ENCODE data around the gene BHLHE23. TPM values are rescaled to one million over a fixed set of nuclear protein-coding genes. Genes with fewer than 3 reads are reported as not detected.

The BHLHE23 gene
- total RNA-seq, 3 donors from 2014 or later (not counting 1 experiment from before 2014, with no cell fraction given), result not detected

GRCh38 chr20:62964700-62965099, 42.1 kb downstream of the BHLHE23 start:
- intact Hi-C loops (cut with micrococcal nuclease), result no loop called here
- peaks cover 7% of the 10 kb centered on the region for H3K4me1 ChIP-seq (ENCODE audit: control insufficient read depth, insufficient read depth, low read length)
- Mint-ChIP-seq H3K9me3 (no peaks in the 10 kb centered on the region), H3K27me3 (ENCODE audit: low read depth in 2 of 2) (no peaks in the 10 kb centered on the region), H3K4me3 (no peak overlapping the region), H3K27ac (no peak overlapping the region), H3K4me1 (peaks cover 4% of the 10 kb centered on the region in 2 donors), H3K36me3 (no peaks in the 10 kb centered on the region)
- no peak overlapping the region for H3K4me3 ChIP-seq (ENCODE audit: low read length)
- no peak overlapping the region for H3K27ac ChIP-seq (ENCODE audit: low read length)
- no peak for DNase-seq
- TF ChIP-seq CTCF (IDR thresholded peaks at IDR 0.05), result no peak
- H3K36me3 ChIP-seq (ENCODE audit: control insufficient read depth, insufficient read depth, low read length), result peaks cover 6% of the 10 kb centered on the region
- H3K27me3 ChIP-seq (ENCODE audit: control insufficient read depth, insufficient read depth, low read length), result no peaks in the 10 kb centered on the region
- WGBS (ENCODE audit: insufficient coverage), result 69% methylated on average over 20 of the region's 20 CpGs
- no peaks in the 10 kb centered on the region for H3K9me3 ChIP-seq (ENCODE audit: control insufficient read depth, insufficient read depth, low read length)
- no peak for ATAC-seq

- H3K27ac ChIP-seq (ENCODE audit: low read length), result no peak overlapping the region
- DNase-seq (no peak), ATAC-seq (no peak)
- Mint-ChIP-seq H3K27me3 (ENCODE audit: low read depth in 2 of 2) (no peaks in the 10 kb centered on the region), H3K27ac (no peak overlapping the region), H3K36me3 (no peaks in the 10 kb centered on the region), H3K4me3 (no peak overlapping the region), H3K9me3 (no peaks in the 10 kb centered on the region), H3K4me1 (peaks cover 9 to 11% of the 10 kb centered on the region in 2 donors)
- TF ChIP-seq CTCF (IDR thresholded peaks at IDR 0.05), result no peak
- H3K4me1 ChIP-seq (ENCODE audit: control insufficient read depth, insufficient read depth, low read length), result peaks cover 16% of the 10 kb centered on the region
- peaks cover 6% of the 10 kb centered on the region for H3K36me3 ChIP-seq (ENCODE audit: control insufficient read depth, insufficient read depth, low read length)
- intact Hi-C loops (cut with micrococcal nuclease), result no loop called here
- WGBS (ENCODE audit: insufficient coverage), result 94% methylated on average over 32 of the region's 32 CpGs
- no peaks in the 10 kb centered on the region for H3K9me3 ChIP-seq (ENCODE audit: control insufficient read depth, insufficient read depth, low read length)
- no peaks in the 10 kb centered on the region for H3K27me3 ChIP-seq (ENCODE audit: control insufficient read depth, insufficient read depth, low read length)
- H3K4me3 ChIP-seq (ENCODE audit: low read length), result no peak overlapping the region
These were observed 43.0 kb downstream of the BHLHE23 start for GRCh38 chr20:62963614-62964397.

GRCh38 chr20:62962891-62963613, 43.7 kb downstream of the BHLHE23 start:
- Mint-ChIP-seq H3K4me1 (peaks cover 9 to 11% of the 10 kb centered on the region in 2 donors), H3K27ac (no peak overlapping the region), H3K27me3 (ENCODE audit: low read depth in 2 of 2) (no peaks in the 10 kb centered on the region), H3K9me3 (no peaks in the 10 kb centered on the region), H3K4me3 (no peak overlapping the region), H3K36me3 (no peaks in the 10 kb centered on the region)
- no peak for DNase-seq
- Histone ChIP-seq H3K4me3 (ENCODE audit: low read length) (no peak overlapping the region), H3K4me1 (ENCODE audit: control insufficient read depth, insufficient read depth, low read length) (peaks cover 20% of the 10 kb centered on the region), H3K36me3 (ENCODE audit: control insufficient read depth, insufficient read depth, low read length) (peaks cover 7% of the 10 kb centered on the region), H3K27me3 (ENCODE audit: control insufficient read depth, insufficient read depth, low read length) (no peaks in the 10 kb centered on the region), H3K27ac (ENCODE audit: low read length) (no peak overlapping the region), H3K9me3 (ENCODE audit: control insufficient read depth, insufficient read depth, low read length) (no peaks in the 10 kb centered on the region)
- intact Hi-C loops (cut with micrococcal nuclease), result no loop called here
- ATAC-seq, result no peak
- TF ChIP-seq CTCF (IDR thresholded peaks at IDR 0.05), result no peak
- WGBS (ENCODE audit: insufficient coverage), result 92% methylated on average over 32 of the region's 32 CpGs

Data from natural killer cell (primary cell).